IMR-90 (cell line): ENCODE data around the gene RCN2.

ENCODE experiments used
- BHLHE40 ChIP-seq: fragments of 150-350 bp; IDR thresholded peaks from 2 replicates; pipeline ENCODE4 v1.6.1; 2016; ENCODE audit warnings: mild to moderate bottlenecking, low read depth, low read length
- CHD1 ChIP-seq: IDR thresholded peaks from 2 replicates; pipeline ENCODE4 v1.6.1; 2012; ENCODE audit warnings: low read depth, low read length, improper control_type of control experiment
- CTCF ChIP-seq: conservative IDR thresholded peaks from 2 replicates; pipeline ENCODE4 v1.5.1; 2012; ENCODE audit warnings: mild to moderate bottlenecking, low read depth, low read length, improper control_type of control experiment
- MAZ ChIP-seq: IDR thresholded peaks from 2 replicates; pipeline ENCODE4 v1.6.1; 2012; ENCODE audit warnings: low read depth, mild to moderate bottlenecking, low read length, improper control_type of control experiment, moderate library complexity, borderline replicate concordance
- RFX5 ChIP-seq: IDR thresholded peaks from 2 replicates; pipeline ENCODE4 v1.8.0; 2012; ENCODE audit warnings: low read depth, mild to moderate bottlenecking, low read length, moderate library complexity
- TF ChIP-seq, protein P1 (sequence below): fragments of 150-350 bp; IDR thresholded peaks from 2 replicates; pipeline ENCODE4 v1.6.1; 2016; ENCODE audit warnings: low read depth, mild to moderate bottlenecking, low read length, moderate library complexity, borderline replicate concordance

- TF ChIP-seq MAZ (no peak), CTCF (no peak), BHLHE40 (no peak), RFX5 (no peak), CHD1 (no peak)
- TF ChIP-seq, protein P1, sequence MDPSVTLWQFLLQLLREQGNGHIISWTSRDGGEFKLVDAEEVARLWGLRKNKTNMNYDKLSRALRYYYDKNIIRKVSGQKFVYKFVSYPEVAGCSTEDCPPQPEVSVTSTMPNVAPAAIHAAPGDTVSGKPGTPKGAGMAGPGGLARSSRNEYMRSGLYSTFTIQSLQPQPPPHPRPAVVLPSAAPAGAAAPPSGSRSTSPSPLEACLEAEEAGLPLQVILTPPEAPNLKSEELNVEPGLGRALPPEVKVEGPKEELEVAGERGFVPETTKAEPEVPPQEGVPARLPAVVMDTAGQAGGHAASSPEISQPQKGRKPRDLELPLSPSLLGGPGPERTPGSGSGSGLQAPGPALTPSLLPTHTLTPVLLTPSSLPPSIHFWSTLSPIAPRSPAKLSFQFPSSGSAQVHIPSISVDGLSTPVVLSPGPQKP, result no peak
Observed at GRCh38 chr15:76993114-76993725, 61.7 kb downstream of the RCN2 start.
